ENCODE data around the gene PSME1. TPM values are rescaled to one million over a fixed set of nuclear protein-coding genes. Genes with fewer than 3 reads are reported as not detected.

The PSME1 gene
- total RNA-seq, 1 experiment from 2014 or later: 76.8 TPM

DNA sequence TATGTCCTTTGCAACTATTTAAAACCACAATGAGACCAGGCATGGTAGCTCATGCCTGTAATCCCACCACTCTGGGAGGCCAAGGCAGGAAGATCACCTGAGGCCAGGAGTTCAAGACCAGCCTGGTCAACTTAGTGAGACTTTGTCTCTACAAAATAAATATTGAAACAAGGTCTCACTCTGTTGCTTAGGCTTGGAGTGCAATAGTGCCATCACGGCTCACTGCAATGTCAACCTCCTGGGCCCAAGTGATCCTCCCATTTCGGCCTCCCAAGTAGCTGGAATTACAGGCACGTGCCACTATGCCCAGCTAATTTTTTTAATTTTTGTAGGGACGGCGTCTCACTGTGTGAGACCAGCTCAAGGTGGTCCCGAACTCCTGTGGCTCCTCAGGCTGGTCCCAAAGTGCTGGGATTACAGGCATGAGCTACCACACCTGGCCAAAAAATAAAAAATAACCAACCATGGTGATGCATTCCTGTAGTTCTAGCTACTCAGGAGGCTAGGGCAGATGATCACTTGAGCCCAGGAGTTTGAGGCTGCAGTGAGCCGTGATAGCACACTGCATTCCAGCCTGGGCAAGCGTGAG, 6.5 kb upstream of the PSME1 start:
- TF ChIP-seq RELA (CRISPR knock-in tag; IDR thresholded peaks at IDR 0.05; ENCODE audit: borderline replicate concordance) (no peak), ZBTB21 (CRISPR knock-in tag; IDR thresholded peaks at IDR 0.05; ENCODE audit: borderline replicate concordance) (no peak), ZNF121 (CRISPR knock-in tag; IDR thresholded peaks at IDR 0.05) (no peak), ZNF263 (CRISPR knock-in tag; IDR thresholded peaks at IDR 0.05; ENCODE audit: low read depth) (no peak), ZNF317 (CRISPR knock-in tag; IDR thresholded peaks at IDR 0.05; ENCODE audit: borderline replicate concordance, low read depth) (no peak)
- TF ChIP-seq, protein P1, sequence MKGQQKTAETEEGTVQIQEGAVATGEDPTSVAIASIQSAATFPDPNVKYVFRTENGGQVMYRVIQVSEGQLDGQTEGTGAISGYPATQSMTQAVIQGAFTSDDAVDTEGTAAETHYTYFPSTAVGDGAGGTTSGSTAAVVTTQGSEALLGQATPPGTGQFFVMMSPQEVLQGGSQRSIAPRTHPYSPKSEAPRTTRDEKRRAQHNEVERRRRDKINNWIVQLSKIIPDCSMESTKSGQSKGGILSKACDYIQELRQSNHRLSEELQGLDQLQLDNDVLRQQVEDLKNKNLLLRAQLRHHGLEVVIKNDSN (CRISPR knock-in tag; IDR thresholded peaks at IDR 0.05): no peak
- TF ChIP-seq, protein P2, sequence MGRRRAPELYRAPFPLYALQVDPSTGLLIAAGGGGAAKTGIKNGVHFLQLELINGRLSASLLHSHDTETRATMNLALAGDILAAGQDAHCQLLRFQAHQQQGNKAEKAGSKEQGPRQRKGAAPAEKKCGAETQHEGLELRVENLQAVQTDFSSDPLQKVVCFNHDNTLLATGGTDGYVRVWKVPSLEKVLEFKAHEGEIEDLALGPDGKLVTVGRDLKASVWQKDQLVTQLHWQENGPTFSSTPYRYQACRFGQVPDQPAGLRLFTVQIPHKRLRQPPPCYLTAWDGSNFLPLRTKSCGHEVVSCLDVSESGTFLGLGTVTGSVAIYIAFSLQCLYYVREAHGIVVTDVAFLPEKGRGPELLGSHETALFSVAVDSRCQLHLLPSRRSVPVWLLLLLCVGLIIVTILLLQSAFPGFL (CRISPR knock-in tag; IDR thresholded peaks at IDR 0.05; ENCODE audit: borderline replicate concordance): no peak
- TF ChIP-seq, protein P3, sequence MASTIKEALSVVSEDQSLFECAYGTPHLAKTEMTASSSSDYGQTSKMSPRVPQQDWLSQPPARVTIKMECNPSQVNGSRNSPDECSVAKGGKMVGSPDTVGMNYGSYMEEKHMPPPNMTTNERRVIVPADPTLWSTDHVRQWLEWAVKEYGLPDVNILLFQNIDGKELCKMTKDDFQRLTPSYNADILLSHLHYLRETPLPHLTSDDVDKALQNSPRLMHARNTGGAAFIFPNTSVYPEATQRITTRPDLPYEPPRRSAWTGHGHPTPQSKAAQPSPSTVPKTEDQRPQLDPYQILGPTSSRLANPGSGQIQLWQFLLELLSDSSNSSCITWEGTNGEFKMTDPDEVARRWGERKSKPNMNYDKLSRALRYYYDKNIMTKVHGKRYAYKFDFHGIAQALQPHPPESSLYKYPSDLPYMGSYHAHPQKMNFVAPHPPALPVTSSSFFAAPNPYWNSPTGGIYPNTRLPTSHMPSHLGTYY (CRISPR knock-in tag; IDR thresholded peaks at IDR 0.05): no peak
- TF ChIP-seq, protein P4, sequence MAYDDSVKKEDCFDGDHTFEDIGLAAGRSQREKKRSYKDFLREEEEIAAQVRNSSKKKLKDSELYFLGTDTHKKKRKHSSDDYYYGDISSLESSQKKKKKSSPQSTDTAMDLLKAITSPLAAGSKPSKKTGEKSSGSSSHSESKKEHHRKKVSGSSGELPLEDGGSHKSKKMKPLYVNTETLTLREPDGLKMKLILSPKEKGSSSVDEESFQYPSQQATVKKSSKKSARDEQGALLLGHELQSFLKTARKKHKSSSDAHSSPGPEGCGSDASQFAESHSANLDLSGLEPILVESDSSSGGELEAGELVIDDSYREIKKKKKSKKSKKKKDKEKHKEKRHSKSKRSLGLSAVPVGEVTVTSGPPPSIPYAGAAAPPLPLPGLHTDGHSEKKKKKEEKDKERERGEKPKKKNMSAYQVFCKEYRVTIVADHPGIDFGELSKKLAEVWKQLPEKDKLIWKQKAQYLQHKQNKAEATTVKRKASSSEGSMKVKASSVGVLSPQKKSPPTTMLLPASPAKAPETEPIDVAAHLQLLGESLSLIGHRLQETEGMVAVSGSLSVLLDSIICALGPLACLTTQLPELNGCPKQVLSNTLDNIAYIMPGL (CRISPR knock-in tag; IDR thresholded peaks at IDR 0.05): no peak
- TF ChIP-seq, protein P5, sequence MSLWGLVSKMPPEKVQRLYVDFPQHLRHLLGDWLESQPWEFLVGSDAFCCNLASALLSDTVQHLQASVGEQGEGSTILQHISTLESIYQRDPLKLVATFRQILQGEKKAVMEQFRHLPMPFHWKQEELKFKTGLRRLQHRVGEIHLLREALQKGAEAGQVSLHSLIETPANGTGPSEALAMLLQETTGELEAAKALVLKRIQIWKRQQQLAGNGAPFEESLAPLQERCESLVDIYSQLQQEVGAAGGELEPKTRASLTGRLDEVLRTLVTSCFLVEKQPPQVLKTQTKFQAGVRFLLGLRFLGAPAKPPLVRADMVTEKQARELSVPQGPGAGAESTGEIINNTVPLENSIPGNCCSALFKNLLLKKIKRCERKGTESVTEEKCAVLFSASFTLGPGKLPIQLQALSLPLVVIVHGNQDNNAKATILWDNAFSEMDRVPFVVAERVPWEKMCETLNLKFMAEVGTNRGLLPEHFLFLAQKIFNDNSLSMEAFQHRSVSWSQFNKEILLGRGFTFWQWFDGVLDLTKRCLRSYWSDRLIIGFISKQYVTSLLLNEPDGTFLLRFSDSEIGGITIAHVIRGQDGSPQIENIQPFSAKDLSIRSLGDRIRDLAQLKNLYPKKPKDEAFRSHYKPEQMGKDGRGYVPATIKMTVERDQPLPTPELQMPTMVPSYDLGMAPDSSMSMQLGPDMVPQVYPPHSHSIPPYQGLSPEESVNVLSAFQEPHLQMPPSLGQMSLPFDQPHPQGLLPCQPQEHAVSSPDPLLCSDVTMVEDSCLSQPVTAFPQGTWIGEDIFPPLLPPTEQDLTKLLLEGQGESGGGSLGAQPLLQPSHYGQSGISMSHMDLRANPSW (CRISPR knock-in tag; conservative IDR thresholded peaks at IDR 0.05; ENCODE audit: low read depth): no peak
- TF ChIP-seq, protein P6, sequence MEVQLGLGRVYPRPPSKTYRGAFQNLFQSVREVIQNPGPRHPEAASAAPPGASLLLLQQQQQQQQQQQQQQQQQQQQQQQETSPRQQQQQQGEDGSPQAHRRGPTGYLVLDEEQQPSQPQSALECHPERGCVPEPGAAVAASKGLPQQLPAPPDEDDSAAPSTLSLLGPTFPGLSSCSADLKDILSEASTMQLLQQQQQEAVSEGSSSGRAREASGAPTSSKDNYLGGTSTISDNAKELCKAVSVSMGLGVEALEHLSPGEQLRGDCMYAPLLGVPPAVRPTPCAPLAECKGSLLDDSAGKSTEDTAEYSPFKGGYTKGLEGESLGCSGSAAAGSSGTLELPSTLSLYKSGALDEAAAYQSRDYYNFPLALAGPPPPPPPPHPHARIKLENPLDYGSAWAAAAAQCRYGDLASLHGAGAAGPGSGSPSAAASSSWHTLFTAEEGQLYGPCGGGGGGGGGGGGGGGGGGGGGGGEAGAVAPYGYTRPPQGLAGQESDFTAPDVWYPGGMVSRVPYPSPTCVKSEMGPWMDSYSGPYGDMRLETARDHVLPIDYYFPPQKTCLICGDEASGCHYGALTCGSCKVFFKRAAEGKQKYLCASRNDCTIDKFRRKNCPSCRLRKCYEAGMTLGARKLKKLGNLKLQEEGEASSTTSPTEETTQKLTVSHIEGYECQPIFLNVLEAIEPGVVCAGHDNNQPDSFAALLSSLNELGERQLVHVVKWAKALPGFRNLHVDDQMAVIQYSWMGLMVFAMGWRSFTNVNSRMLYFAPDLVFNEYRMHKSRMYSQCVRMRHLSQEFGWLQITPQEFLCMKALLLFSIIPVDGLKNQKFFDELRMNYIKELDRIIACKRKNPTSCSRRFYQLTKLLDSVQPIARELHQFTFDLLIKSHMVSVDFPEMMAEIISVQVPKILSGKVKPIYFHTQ (CRISPR knock-in tag; IDR thresholded peaks at IDR 0.05): no peak
- H3K27me3 Mint-ChIP-seq (ENCODE audit: low read depth): no peaks in the 10 kb centered on the region; the same call in 1 of the 2 replicates
- no peak for ATAC-seq
- no peaks in the 10 kb centered on the region for H3K9me3 Mint-ChIP-seq
- POLR2A ChIA-PET: interaction anchor here (0.8 kb wide), 1 partner anchor 15 kb away, joined by 5 read pairs; the partner anchor contains the start of genes DCAF11 and NRL
- no peak overlapping the region for H3K4me3 Mint-ChIP-seq
- no peaks in the 10 kb centered on the region for H3K36me3 Mint-ChIP-seq
- no peak overlapping the region for H3K27ac Mint-ChIP-seq
- no peak for DNase-seq (ENCODE audit: low spot score)
- CTCF ChIA-PET: interaction anchor here (1.3 kb wide), 1 partner anchor 32 kb away, joined by 6 read pairs; the partner anchor contains the start of gene IRF9
- peaks cover 4% of the 10 kb centered on the region for H3K4me1 Mint-ChIP-seq

DNA sequence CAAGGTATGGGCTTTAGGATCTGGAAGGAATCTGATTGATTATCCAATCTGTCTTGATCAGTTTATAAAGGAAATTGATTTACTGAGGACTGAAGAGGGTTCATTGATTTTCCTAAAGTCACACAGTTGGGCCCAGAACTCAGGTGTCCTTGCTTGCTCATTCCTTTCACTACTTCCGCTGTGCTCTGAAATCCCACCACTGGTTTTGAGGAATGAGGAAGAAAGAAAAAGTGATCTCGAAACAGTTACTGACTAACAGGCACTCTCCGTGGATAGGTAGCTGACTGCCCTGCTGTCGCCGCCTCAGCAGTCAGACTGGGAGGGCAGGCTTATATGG, 5.6 kb upstream of the PSME1 start, which contains the start of gene FITM1:
TSS of gene FITM1 (plus strand) at position 280 of the 337 bp plus-strand sequence. CDS start 905 bp downstream, outside the sequence.
- Mint-ChIP-seq H3K27ac (0 out of 2 replicates have a peak within 1 kb of the TSS, but pooled peaks have one; percentile 67), H3K36me3 (no peaks in the 10 kb centered on the region), H3K4me1 (peaks cover 9% of the 10 kb centered on the region), H3K4me3 (no peak within 1 kb of the TSS), H3K27me3 (ENCODE audit: low read depth) (no peaks in the 10 kb centered on the region; the same call in 1 of the 2 replicates), H3K9me3 (no peaks in the 10 kb centered on the region)
- ChIA-PET POLR2A (no interaction called here), CTCF (interaction anchor here (1.3 kb wide), 1 partner anchor 31 kb away, joined by 6 read pairs; the partner anchor contains the start of gene IRF9)
- no peak for ATAC-seq
- no peak for DNase-seq (ENCODE audit: low spot score)
- TF ChIP-seq ETV6 (CRISPR knock-in tag; IDR thresholded peaks at IDR 0.05) (no peak), ZNF219 (CRISPR knock-in tag; IDR thresholded peaks at IDR 0.05; ENCODE audit: borderline replicate concordance) (no peak), NFYB (CRISPR knock-in tag; conservative IDR thresholded peaks at IDR 0.05; ENCODE audit: low read depth) (no peak), ZNF263 (CRISPR knock-in tag; IDR thresholded peaks at IDR 0.05; ENCODE audit: low read depth) (no peak), RELA (CRISPR knock-in tag; IDR thresholded peaks at IDR 0.05; ENCODE audit: borderline replicate concordance) (no peak), OVOL2 (CRISPR knock-in tag; IDR thresholded peaks at IDR 0.05; ENCODE audit: borderline replicate concordance) (no peak), ZNF138 (CRISPR knock-in tag; conservative IDR thresholded peaks at IDR 0.05) (no peak), PRRX2 (CRISPR knock-in tag; IDR thresholded peaks at IDR 0.05) (no peak)
- TF ChIP-seq, protein P7, sequence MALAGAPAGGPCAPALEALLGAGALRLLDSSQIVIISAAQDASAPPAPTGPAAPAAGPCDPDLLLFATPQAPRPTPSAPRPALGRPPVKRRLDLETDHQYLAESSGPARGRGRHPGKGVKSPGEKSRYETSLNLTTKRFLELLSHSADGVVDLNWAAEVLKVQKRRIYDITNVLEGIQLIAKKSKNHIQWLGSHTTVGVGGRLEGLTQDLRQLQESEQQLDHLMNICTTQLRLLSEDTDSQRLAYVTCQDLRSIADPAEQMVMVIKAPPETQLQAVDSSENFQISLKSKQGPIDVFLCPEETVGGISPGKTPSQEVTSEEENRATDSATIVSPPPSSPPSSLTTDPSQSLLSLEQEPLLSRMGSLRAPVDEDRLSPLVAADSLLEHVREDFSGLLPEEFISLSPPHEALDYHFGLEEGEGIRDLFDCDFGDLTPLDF (CRISPR knock-in tag; IDR thresholded peaks at IDR 0.05): no peak

All from WTC11 (cell line).